Endothelial cell of umbilical vein (primary cell): ENCODE results near the gene TMEM61. TPM values are rescaled to one million over a fixed set of nuclear protein-coding genes. Genes with fewer than 3 reads are reported as not detected.

Experiments
- BruUV-seq: library from RNA; stranded (reverse); fragments of 400-500 nt; replicated peaks from 2 replicates; lab custom pipeline; 2021; lab: Mats Ljungman, UMichigan
- CTCF ChIA-PET: fragments of 300-600, 350-600 bp; sonication (Branson Sonifier 250); formaldehyde crosslinking; loops from one replicate; lab custom pipeline; 2021; ENCODE audit warnings: antibody characterized with exemption, inconsistent platforms; lab: Charles Lee
- POLR2A ChIA-PET: fragments of 300-600, 350-600 bp; sonication (Branson Sonifier 250); formaldehyde crosslinking; loops from one replicate; lab custom pipeline; 2021; ENCODE audit warnings: antibody characterized with exemption, inconsistent platforms; lab: Charles Lee
- DNase-seq: peaks from one replicate; pipeline ENCODE4 v3.0.0-alpha.2; 2011; ENCODE audit warnings: low read depth, low spot score
- FAIRE-seq: peaks from 2 replicates; lab custom pipeline; 2011; peaks lifted over from hg19 to GRCh38; lab: Jason Lieb, UNC
- H2AFZ ChIP-seq: 2 replicates; pipeline ENCODE4 v1.6.0; 2012; ENCODE audit warnings: low read depth, low read length, control low read depth, inconsistent platforms
- H3K27ac ChIP-seq: 2 replicates; pipeline ENCODE4 v1.5.1; 2011; ENCODE audit warnings: low read depth, mild to moderate bottlenecking, control low read depth, low read length, moderate library complexity; ENCODE audit not compliant: insufficient read depth
- H3K27me3 ChIP-seq, 2 experiments: 2 replicates each; pipeline versions ENCODE4 v1.6.0 to v1.6.1; 2011; ENCODE audit warnings: low read length in 2 of 2, mixed read lengths in 1 of 2; ENCODE audit not compliant: control insufficient read depth in 2 of 2, insufficient read depth in 2 of 2
- H3K36me3 ChIP-seq, 2 experiments: 2 replicates in 1 of 2; 3 replicates in 1 of 2; pipeline ENCODE4 v1.5.1; 2011; ENCODE audit warnings: low read length in 2 of 2, mild to moderate bottlenecking in 1 of 2, moderate library complexity in 1 of 2; ENCODE audit not compliant: control insufficient read depth in 2 of 2, insufficient read depth in 2 of 2; ENCODE audit errors: extremely low read depth in 1 of 2
- H3K4me1 ChIP-seq: 3 replicates; pipeline ENCODE4 v1.5.1; 2011; ENCODE audit warnings: mild to moderate bottlenecking, low read length; ENCODE audit not compliant: control insufficient read depth, insufficient read depth; ENCODE audit errors: extremely low read depth
- H3K4me2 ChIP-seq: 2 replicates; pipeline ENCODE4 v1.6.1; 2011; ENCODE audit warnings: low read length, control low read depth, mixed read lengths; ENCODE audit not compliant: insufficient read depth
- H3K4me3 ChIP-seq, 3 experiments: fragments of 200-600 bp in 1 of 3; sonication (generic), shearing (Covaris generic) in 1 of 3; replicated peaks in 1 of 3; 2 replicates each; pipeline ENCODE4 v1.5.1; 2011 to 2016; ENCODE audit warnings: control low read depth in 3 of 3, low read length in 3 of 3, mild to moderate bottlenecking in 2 of 3, inconsistent platforms in 1 of 3, low read depth in 1 of 3, moderate library complexity in 1 of 3; ENCODE audit not compliant: insufficient read depth in 1 of 3
- H3K79me2 ChIP-seq: 2 replicates; pipeline ENCODE4 v1.6.0; 2012; ENCODE audit warnings: low read length, inconsistent platforms; ENCODE audit not compliant: control insufficient read depth, insufficient read depth
- H3K9ac ChIP-seq: replicated peaks from 2 replicates; pipeline ENCODE3; 2011; ENCODE audit warnings: low read length, control low read depth; ENCODE audit not compliant: insufficient read depth; ENCODE audit errors: extremely low read depth
- H3K9me1 ChIP-seq: replicated peaks from 3 replicates; pipeline ENCODE4 v1.6.0; 2011; ENCODE audit warnings: mild to moderate bottlenecking, low read length; ENCODE audit not compliant: control insufficient read depth, insufficient read depth; ENCODE audit errors: extremely low read depth
- H3K9me3 ChIP-seq: replicated peaks from 2 replicates; pipeline ENCODE4 v1.5.1; 2012; ENCODE audit warnings: low read length, inconsistent platforms; ENCODE audit not compliant: control insufficient read depth, insufficient read depth
- H4K20me1 ChIP-seq: replicated peaks from 2 replicates; pipeline ENCODE3; 2011; ENCODE audit warnings: mild to moderate bottlenecking, low read length; ENCODE audit not compliant: control insufficient read depth, insufficient read depth; ENCODE audit errors: extremely low read depth
- CTCF ChIP-seq, 2 donors: IDR thresholded peaks; 1 replicate in 1 of 2; 2 replicates in 1 of 2; pipeline ENCODE4 v1.5.1; 2011; ENCODE audit warnings: low read length in 2 of 2, mild to moderate bottlenecking in 2 of 2, moderate library complexity in 2 of 2, control low read depth in 1 of 2, inconsistent platforms in 1 of 2, low read depth in 1 of 2; ENCODE audit not compliant: insufficient read depth in 1 of 2; ENCODE audit errors: extremely low read depth in 1 of 2
- EZH2 ChIP-seq: IDR thresholded peaks from 2 replicates; pipeline ENCODE4 v1.6.1; 2012; ENCODE audit warnings: borderline replicate concordance, low read depth, mild to moderate bottlenecking, moderate library complexity, low read length, inconsistent platforms; ENCODE audit not compliant: severe bottlenecking
- FOS ChIP-seq: IDR thresholded peaks from 2 replicates; pipeline ENCODE4 v1.6.1; 2011; ENCODE audit warnings: mild to moderate bottlenecking, low read length, moderate library complexity, borderline replicate concordance; ENCODE audit not compliant: insufficient read depth
- GATA2 ChIP-seq: IDR thresholded peaks from 2 replicates; pipeline ENCODE4 v1.7.0; 2011; ENCODE audit warnings: low read depth, mild to moderate bottlenecking, moderate library complexity, mixed read lengths, low read length; ENCODE audit not compliant: insufficient read length, insufficient read depth
- JUN ChIP-seq: IDR thresholded peaks from 2 replicates; pipeline ENCODE4 v1.6.1; 2011; ENCODE audit warnings: borderline replicate concordance, low read depth; ENCODE audit not compliant: insufficient read length, insufficient read depth
- MAX ChIP-seq: IDR thresholded peaks from 2 replicates; pipeline ENCODE4 v1.6.1; 2011; ENCODE audit not compliant: insufficient read depth, insufficient read length
- MYC ChIP-seq: IDR thresholded peaks from one replicate; pipeline ENCODE4 v1.6.1; 2011; ENCODE audit warnings: mild to moderate bottlenecking, low read depth, low read length
- POLR2A ChIP-seq: IDR thresholded peaks from 2 replicates; pipeline ENCODE4 v1.6.1; 2012; ENCODE audit warnings: low read depth, mild to moderate bottlenecking, control low read depth, low read length
- POLR2AphosphoS5 ChIP-seq: IDR thresholded peaks from 2 replicates; pipeline ENCODE4 v1.6.1; 2012; ENCODE audit warnings: low read depth, mild to moderate bottlenecking, control low read depth, low read length, moderate library complexity; ENCODE audit not compliant: insufficient read depth
- dilution Hi-C: fragments of 300-500 bp; cut with MboI; formaldehyde crosslinking; loops from one replicate; pipeline ENCODE4 v1.15.0; 2019; ENCODE audit warnings: low sequenced_read_pairs; ENCODE audit not compliant: extremely low pct_ligation_motif_present
- intact Hi-C: fragments of 100-400 bp; cut with micrococcal nuclease; formaldehyde crosslinking; loops from one replicate; pipeline ENCODE4 v1.10.0; 2022
- polyA plus RNA-seq, 4 experiments: library from polyadenylated mRNA; depleted of rRNA in 3 of 4; stranded (reverse) in 3 of 4; unstranded in 1 of 4; fragments of >200 nt; gene quantifications; 2 replicates each; pipeline versions ENCODE4 v1.2.1 to v1.2.3, GENCODE V29; 2011 to 2012; ENCODE audit warnings: missing spikeins in 1 of 4
- total RNA-seq: library from RNA; stranded (reverse); gene quantifications from 2 replicates; pipeline ENCODE4 v1.2.3, GENCODE V29; 2021

The TMEM61 gene
- total and polyA plus RNA-seq, 2 donors (not counting 3 experiments of a cell fraction or from before 2014, with no cell fraction given) = not detected

- no peaks in the 10 kb centered on the region for H3K9me3 ChIP-seq
- H3K4me1 ChIP-seq = peaks cover 3% of the 10 kb centered on the region
- H2AFZ ChIP-seq = no peak within 1 kb of the TSS
- DNase-seq (no peak), FAIRE-seq (no peak)
- no TSS peak for BruUV-seq
- H3K9me1 ChIP-seq = no peaks in the 10 kb centered on the region
- peaks cover 12 to 14% of the 10 kb centered on the region in 2 experiments for H3K27me3 ChIP-seq
- no peak within 1 kb of the TSS for H3K4me3 ChIP-seq
- H3K79me2 ChIP-seq = no peaks in the 10 kb centered on the region
- H3K9ac ChIP-seq = no peak within 1 kb of the TSS
- H3K27ac ChIP-seq = no peak within 1 kb of the TSS
- dilution Hi-C loops (no loop called here), intact Hi-C loops (no loop called here)
- POLR2A ChIA-PET = no interaction called here
- no peaks in the 10 kb centered on the region for H4K20me1 ChIP-seq
- no peak for TF ChIP-seq FOS
- no peak within 1 kb of the TSS for H3K4me2 ChIP-seq
- CTCF ChIA-PET = interaction anchor here (0.8 to 25.0 kb wide), 3 partner anchors 23 to 53 kb away, joined by 3 to 918 read pairs (median 6); no protein-coding TSS in a partner anchor
- H3K36me3 ChIP-seq = no peaks in the 10 kb centered on the region
Measured at GRCh38 chr1:54998677-54999076, 18.2 kb downstream of the TMEM61 start, which contains the start of gene BSND. TSS of gene BSND (plus strand) at chr1:54998933. CDS start at chr1:54999187, 254 bp downstream.

- dilution Hi-C loops = loop anchor here (10.0 kb wide), 1 partner anchor 66 kb away; no protein-coding TSS in a partner anchor
- Histone ChIP-seq H3K4me1 (peaks cover 3% of the 10 kb centered on the region), H3K4me2 (no peak overlapping the region), H2AFZ (no peak overlapping the region), H3K79me2 (no peaks in the 10 kb centered on the region), H3K9ac (no peak overlapping the region), H3K9me3 (no peaks in the 10 kb centered on the region), H3K27me3 (peaks cover 10 to 14% of the 10 kb centered on the region in 2 experiments), H3K4me3 (no peak overlapping the region), H3K27ac (no peak overlapping the region), H4K20me1 (no peaks in the 10 kb centered on the region), H3K36me3 (no peaks in the 10 kb centered on the region), H3K9me1 (no peaks in the 10 kb centered on the region)
- POLR2A ChIA-PET = interaction anchor here (0.6 kb wide), 1 partner anchor 10 kb away, joined by 3 read pairs; no protein-coding TSS in a partner anchor
- no peak for DNase-seq
- BruUV-seq = no TSS peak
- intact Hi-C loops = no loop called here
- TF ChIP-seq JUN (no peak), EZH2 (no peak), FOS (no peak), MYC (no peak), POLR2AphosphoS5 (no peak), MAX (no peak), GATA2 (no peak), POLR2A (no peak), CTCF (IDR thresholded peaks at IDR 0.05; ENCODE audit: extremely low read depth in 1 of 2, insufficient read depth in 1 of 2, low read depth in 1 of 2, low read length in 2 of 2) (no peak)
- FAIRE-seq = no peak
- CTCF ChIA-PET = interaction anchor here (3.7 to 25.0 kb wide), 3 partner anchors 50 to 54 kb away, joined by 17 to 918 read pairs (median 31); no protein-coding TSS in a partner anchor
Measured at GRCh38 chr1:55000110-55001085, 20.0 kb downstream of the TMEM61 start.
